Mesendoderm (in vitro differentiated cells): ENCODE data around the gene ROBO4.

ENCODE experiments used
- DNase-seq: peaks from one replicate; pipeline ENCODE4 v3.0.0; 2013
- H2AK5ac ChIP-seq: 2 replicates; pipeline ENCODE4 v1.6.1; 2013; ENCODE audit warnings: low read length, inconsistent platforms
- H2BK120ac ChIP-seq: 2 replicates; pipeline ENCODE4 v1.6.1; 2013; ENCODE audit warnings: low read depth, mild to moderate bottlenecking, low read length, moderate library complexity, mixed read lengths
- H2BK15ac ChIP-seq: replicated peaks from 2 replicates; pipeline ENCODE4 v1.6.1; 2013; ENCODE audit warnings: low read depth, mild to moderate bottlenecking, moderate library complexity
- H2BK5ac ChIP-seq: 2 replicates; pipeline ENCODE4 v1.6.1; 2013; ENCODE audit warnings: low read length, inconsistent platforms
- H3K18ac ChIP-seq: 2 replicates; pipeline ENCODE4 v1.6.1; 2013; ENCODE audit warnings: mild to moderate bottlenecking, low read length, mixed read lengths
- H3K23ac ChIP-seq: one replicate; pipeline ENCODE4 v1.6.1; 2013; ENCODE audit warnings: low read length
- H3K27ac ChIP-seq: 2 replicates; pipeline ENCODE4 v1.5.1; 2013; ENCODE audit warnings: low read depth, mild to moderate bottlenecking, inconsistent platforms, low read length, moderate library complexity
- H3K27me3 ChIP-seq: 2 replicates; pipeline ENCODE4 v1.6.1; 2013; ENCODE audit warnings: low read length, control low read depth, mild to moderate bottlenecking, inconsistent platforms; ENCODE audit not compliant: insufficient read depth, poor library complexity
- H3K36me3 ChIP-seq: 2 replicates; pipeline ENCODE4 v1.6.1; 2013; ENCODE audit warnings: low read length, inconsistent platforms; ENCODE audit not compliant: control insufficient read depth, insufficient read depth
- H3K4ac ChIP-seq: one replicate; pipeline ENCODE4 v1.6.1; 2013; ENCODE audit warnings: low read depth, mild to moderate bottlenecking, low read length, moderate library complexity
- H3K4me1 ChIP-seq: 2 replicates; pipeline ENCODE4 v1.6.1; 2013; ENCODE audit warnings: low read depth, low read length, inconsistent platforms; ENCODE audit not compliant: control insufficient read depth
- H3K4me2 ChIP-seq: 2 replicates; pipeline ENCODE4 v1.6.1; 2013; ENCODE audit warnings: low read length
- H3K4me3 ChIP-seq: 2 replicates; pipeline ENCODE4 v1.5.1; 2013; ENCODE audit warnings: mild to moderate bottlenecking, low read length
- H3K56ac ChIP-seq: one replicate; pipeline ENCODE4 v1.6.1; 2013; ENCODE audit warnings: low read length
- H3K79me1 ChIP-seq: 2 replicates; pipeline ENCODE4 v1.6.1; 2013; ENCODE audit warnings: low read length, inconsistent platforms
- H3K79me2 ChIP-seq: 2 replicates; pipeline ENCODE4 v1.6.1; 2013; ENCODE audit warnings: mild to moderate bottlenecking, low read length; ENCODE audit not compliant: control insufficient read depth, insufficient read depth
- H3K9ac ChIP-seq: 2 replicates; pipeline ENCODE4 v1.6.1; 2013; ENCODE audit warnings: low read length, inconsistent platforms
- H4K5ac ChIP-seq: one replicate; pipeline ENCODE4 v1.6.1; 2013; ENCODE audit warnings: low read length
- H4K8ac ChIP-seq: one replicate; pipeline ENCODE4 v1.6.1; 2013; ENCODE audit warnings: low read depth, mild to moderate bottlenecking, control low read depth, low read length, moderate library complexity
- WGBS: extraction: QIAGEN DNeasy Blood & Tissue Kit; methylation state at CpG from one replicate; pipeline ENCODE4 v1.1.7; 2013; ENCODE audit warnings: low lambda C conversion rate, missing lambda C conversion rate; ENCODE audit not compliant: insufficient coverage; ENCODE audit errors: extremely low coverage; 5-methylcytosine and 5-hydroxymethylcytosine counted together

Gene ROBO4

GRCh38 chr11:124886978-124887666, 10.5 kb downstream of the ROBO4 start:
- H2BK120ac ChIP-seq: no peak overlapping the region
- no peak overlapping the region for H4K8ac ChIP-seq
- no peak overlapping the region for H3K4me3 ChIP-seq
- H2AK5ac ChIP-seq: no peak overlapping the region
- no peak overlapping the region for H3K9ac ChIP-seq
- H2BK15ac ChIP-seq: no peak overlapping the region
- no peak overlapping the region for H3K56ac ChIP-seq
- no peak overlapping the region for H3K23ac ChIP-seq
- no peaks in the 10 kb centered on the region for H3K27me3 ChIP-seq
- no peak overlapping the region for H3K4me2 ChIP-seq
- H3K4me1 ChIP-seq: no peaks in the 10 kb centered on the region
- no peak for DNase-seq
- no peak overlapping the region for H3K27ac ChIP-seq
- no peak overlapping the region for H4K5ac ChIP-seq
- H3K4ac ChIP-seq: no peak overlapping the region
- no peaks in the 10 kb centered on the region for H3K79me1 ChIP-seq
- no peak overlapping the region for H2BK5ac ChIP-seq
- H3K79me2 ChIP-seq: no peaks in the 10 kb centered on the region
- WGBS: no CpG with 5 or more reads among the region's 12 CpGs
- H3K36me3 ChIP-seq: no peaks in the 10 kb centered on the region
- no peak overlapping the region for H3K18ac ChIP-seq

- H3K56ac ChIP-seq: no peak overlapping the region
- H3K9ac ChIP-seq: no peak overlapping the region
- H3K4ac ChIP-seq: no peak overlapping the region
- no peak overlapping the region for H2BK5ac ChIP-seq
- no peak overlapping the region for H4K5ac ChIP-seq
- H2BK15ac ChIP-seq: no peak overlapping the region
- WGBS: no CpG with 5 or more reads among the region's 11 CpGs
- no peak overlapping the region for H4K8ac ChIP-seq
- H3K4me1 ChIP-seq: no peaks in the 10 kb centered on the region
- no peaks in the 10 kb centered on the region for H3K79me2 ChIP-seq
- no peak overlapping the region for H3K27ac ChIP-seq
- no peaks in the 10 kb centered on the region for H3K36me3 ChIP-seq
- no peaks in the 10 kb centered on the region for H3K27me3 ChIP-seq
- H3K79me1 ChIP-seq: no peaks in the 10 kb centered on the region
- DNase-seq: no peak
- H3K18ac ChIP-seq: no peak overlapping the region
- no peak overlapping the region for H3K23ac ChIP-seq
- H3K4me3 ChIP-seq: no peak overlapping the region
- no peak overlapping the region for H2AK5ac ChIP-seq
- H2BK120ac ChIP-seq: no peak overlapping the region
- no peak overlapping the region for H3K4me2 ChIP-seq
Observed at GRCh38 chr11:124886476-124886875, 11.2 kb downstream of the ROBO4 start.

- Histone ChIP-seq H3K4me1 (no peaks in the 10 kb centered on the region), H3K4me3 (no peak overlapping the region), H2AK5ac (no peak overlapping the region), H3K79me2 (no peaks in the 10 kb centered on the region), H3K4me2 (no peak overlapping the region), H3K18ac (no peak overlapping the region), H3K27me3 (no peaks in the 10 kb centered on the region), H2BK120ac (no peak overlapping the region), H2BK5ac (no peak overlapping the region), H3K79me1 (no peaks in the 10 kb centered on the region), H3K23ac (no peak overlapping the region), H4K8ac (no peak overlapping the region), H3K9ac (no peak overlapping the region), H3K56ac (no peak overlapping the region), H3K4ac (no peak overlapping the region), H3K36me3 (no peaks in the 10 kb centered on the region), H2BK15ac (no peak overlapping the region), H3K27ac (no peak overlapping the region), H4K5ac (no peak overlapping the region)
- no CpG with 5 or more reads among the region's 5 CpGs for WGBS
- DNase-seq: no peak
Observed at GRCh38 chr11:124884869-124885479, 12.7 kb downstream of the ROBO4 start.

GRCh38 chr11:124884340-124884739, 13.3 kb downstream of the ROBO4 start:
- Histone ChIP-seq H3K56ac (no peak overlapping the region), H2BK15ac (no peak overlapping the region), H3K23ac (no peak overlapping the region), H2BK5ac (no peak overlapping the region), H3K79me2 (no peaks in the 10 kb centered on the region), H3K4me1 (no peaks in the 10 kb centered on the region), H3K36me3 (no peaks in the 10 kb centered on the region), H4K5ac (no peak overlapping the region), H3K4me3 (no peak overlapping the region), H3K4ac (no peak overlapping the region), H2AK5ac (no peak overlapping the region), H3K79me1 (no peaks in the 10 kb centered on the region), H3K27me3 (no peaks in the 10 kb centered on the region), H4K8ac (no peak overlapping the region), H2BK120ac (no peak overlapping the region), H3K4me2 (no peak overlapping the region), H3K18ac (no peak overlapping the region), H3K27ac (no peak overlapping the region), H3K9ac (no peak overlapping the region)
- no CpG with 5 or more reads among the region's 1 CpG for WGBS
- DNase-seq: no peak

- Histone ChIP-seq H3K4me1 (no peaks in the 10 kb centered on the region), H2BK120ac (no peak overlapping the region), H3K79me1 (no peaks in the 10 kb centered on the region), H3K79me2 (no peaks in the 10 kb centered on the region), H3K4me2 (no peak overlapping the region), H3K56ac (no peak overlapping the region), H2AK5ac (no peak overlapping the region), H3K9ac (no peak overlapping the region), H3K18ac (no peak overlapping the region), H3K4ac (no peak overlapping the region), H4K8ac (no peak overlapping the region), H4K5ac (no peak overlapping the region), H3K4me3 (no peak overlapping the region), H3K27ac (no peak overlapping the region), H3K36me3 (no peaks in the 10 kb centered on the region), H2BK15ac (no peak overlapping the region), H2BK5ac (no peak overlapping the region), H3K27me3 (no peaks in the 10 kb centered on the region), H3K23ac (no peak overlapping the region)
- no peak for DNase-seq
- WGBS: no CpG with 5 or more reads among the region's 11 CpGs
Observed at GRCh38 chr11:124882339-124883071, 15.2 kb downstream of the ROBO4 start.
